Activated T-helper 1 cell treated with anti-CD3 and anti-CD28 coated beads, Interleukin-12 subunit alpha, Interleukin-12 subunit beta, Interleukin-2, Interleukin-4 antibody, amounts not matched to agents 30 ng/mL and 10 ng/mL and 1 ng/mL, durations not matched to agents 14 hours and 24 hours and 36 hours (primary cell): ENCODE data around the gene AP3M1. TPM values are rescaled to one million over a fixed set of nuclear protein-coding genes. Genes with fewer than 3 reads are reported as not detected.
A peak's percentile ranks its signal among the peaks of the same experiment; 100 is the strongest.
"Not testable (repeated sequence)": the region's sequence is repeated elsewhere in the genome, so short reads cannot be mapped to it uniquely, and the experiment has no call there.

Experiments used
- DNase-seq: peaks from one replicate; pipeline ENCODE4 v3.0.0; 2021; ENCODE audit warnings: low spot score
- H3K27ac Mint-ChIP-seq: one replicate; pipeline ENCODE4 v1.8.0; 2021; ENCODE audit warnings: mild to moderate bottlenecking, mixed read lengths
- H3K27me3 Mint-ChIP-seq: one replicate; pipeline ENCODE4 v1.8.0; 2022; ENCODE audit warnings: mild to moderate bottlenecking, moderate library complexity, mixed read lengths; ENCODE audit not compliant: insufficient read depth
- H3K36me3 Mint-ChIP-seq: one replicate; pipeline ENCODE4 v1.8.0; 2021; ENCODE audit warnings: low read depth, mixed read lengths
- H3K4me1 Mint-ChIP-seq: one replicate; pipeline ENCODE4 v1.8.0; 2021; ENCODE audit warnings: low read depth, mixed read lengths
- H3K4me3 Mint-ChIP-seq: one replicate; pipeline ENCODE4 v1.8.0; 2021; ENCODE audit warnings: mild to moderate bottlenecking, moderate library complexity, mixed read lengths
- H3K9me3 Mint-ChIP-seq: one replicate; pipeline ENCODE4 v1.8.0; 2021; ENCODE audit warnings: mixed read lengths
- intact Hi-C: fragments of 100-400 bp; cut with micrococcal nuclease; formaldehyde crosslinking; loops from one replicate; pipeline ENCODE4 v1.15.1; 2024
- total RNA-seq: library from RNA; stranded (reverse); gene quantifications from 2 replicates; pipeline ENCODE4 v1.2.3, GENCODE V29; 2022

Gene AP3M1
- total RNA-seq, 1 donor from 2014 or later: 48.3 TPM

GRCh38 chr10:74151879-74152722, 1.5 kb upstream of the AP3M1 start:
- intact Hi-C loops: loop anchor here (1.0 to 5.0 kb wide), 11 partner anchors 24 to 1082 kb away; partner anchors contain the start of genes KAT6B, SAMD8, SEC24C and VDAC2

DNA sequence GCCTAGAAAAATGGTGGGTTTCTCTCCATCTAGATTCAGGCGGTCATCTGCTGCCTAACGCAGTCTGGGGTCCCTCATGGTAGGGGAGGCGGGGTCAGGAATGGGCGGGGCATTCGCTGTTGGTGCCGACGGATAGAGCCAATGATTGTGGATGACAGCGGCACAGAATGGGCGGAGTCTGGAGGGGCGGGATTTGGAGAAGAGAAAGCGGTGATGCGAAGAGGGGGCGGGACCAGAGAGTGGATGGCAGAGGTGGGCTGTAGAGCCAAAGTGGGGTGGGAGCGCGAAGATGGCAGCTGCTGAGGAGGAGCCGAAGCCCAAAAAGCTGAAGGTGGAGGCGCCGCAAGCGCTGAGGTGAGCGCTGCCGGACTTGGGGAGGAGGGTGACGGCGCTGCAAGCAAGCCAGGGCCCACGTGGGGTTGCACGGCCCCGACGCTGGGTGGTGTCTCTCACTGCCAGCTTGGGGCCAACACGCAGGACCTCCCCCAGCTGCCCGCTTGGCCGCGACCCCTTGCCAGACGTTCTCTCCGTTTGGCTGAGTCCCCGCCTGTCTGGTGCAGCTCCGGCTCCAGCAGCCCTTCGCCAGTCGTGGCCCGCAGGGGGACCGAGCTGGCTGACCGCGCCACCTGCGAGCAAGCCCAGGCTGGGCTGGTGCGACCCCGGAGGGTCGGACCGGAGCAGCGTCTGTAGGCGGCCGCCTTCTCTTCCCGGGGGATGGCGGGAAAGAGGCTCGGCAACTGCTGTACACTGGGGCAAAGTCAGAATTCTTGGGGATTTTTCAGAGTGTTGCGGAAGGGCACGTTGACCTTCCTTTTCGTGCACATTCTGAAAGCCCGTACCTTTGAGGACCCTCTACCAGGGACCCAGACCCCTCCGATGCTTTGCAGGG, 606 bp upstream of the AP3M1 start, which contains the start of gene ADK:
Gene ADK, plus strand, starts transcription at position 232 of the 889 bp plus-strand sequence. Its CDS starts 58 bp downstream, at position 290.
- no peaks in the 10 kb centered on the region for H3K9me3 Mint-ChIP-seq
- intact Hi-C loops: loop anchor here (1.0 to 5.0 kb wide), 12 partner anchors 25 to 1083 kb away; partner anchors contain the start of genes KAT6B, SAMD8, SEC24C and VCL
- H3K27me3 Mint-ChIP-seq: no peaks in the 10 kb centered on the region
- peak; percentile 99 for DNase-seq
- peaks cover 8% of the 10 kb centered on the region for H3K36me3 Mint-ChIP-seq
- peaks cover 29% of the 10 kb centered on the region for H3K4me1 Mint-ChIP-seq
- H3K27ac Mint-ChIP-seq: peak within 1 kb of the TSS; percentile 69
- no peak within 1 kb of the TSS for H3K4me3 Mint-ChIP-seq

More at GRCh38 chr10:74151879-74152722, 1.5 kb upstream of the AP3M1 start:
- no peaks in the 10 kb centered on the region for H3K27me3 Mint-ChIP-seq
- peaks cover 28% of the 10 kb centered on the region for H3K4me1 Mint-ChIP-seq
- peak overlapping the region; percentile 69 for H3K27ac Mint-ChIP-seq
- no peak for DNase-seq
- H3K9me3 Mint-ChIP-seq: no peaks in the 10 kb centered on the region
- peaks cover 5% of the 10 kb centered on the region for H3K36me3 Mint-ChIP-seq
- no peak overlapping the region for H3K4me3 Mint-ChIP-seq

GRCh38 chr10:74146980-74147379, 3.6 kb downstream of the AP3M1 start:
- H3K4me3 Mint-ChIP-seq, H3K9me3 Mint-ChIP-seq, H3K27me3 Mint-ChIP-seq, intact Hi-C loops, H3K27ac Mint-ChIP-seq, DNase-seq: not testable (repeated sequence)
- Mint-ChIP-seq H3K36me3 (peaks cover 12% of the 10 kb centered on the region), H3K4me1 (peaks cover 23% of the 10 kb centered on the region)

- H3K9me3 Mint-ChIP-seq: no peaks in the 10 kb centered on the region
- DNase-seq: no peak
- no peak overlapping the region for H3K4me3 Mint-ChIP-seq
- no peak overlapping the region for H3K27ac Mint-ChIP-seq
- peaks cover 23% of the 10 kb centered on the region for H3K4me1 Mint-ChIP-seq
- H3K36me3 Mint-ChIP-seq: peaks cover 12% of the 10 kb centered on the region
- intact Hi-C loops: no loop called here
- no peaks in the 10 kb centered on the region for H3K27me3 Mint-ChIP-seq
These were observed 5.5 kb downstream of the AP3M1 start for GRCh38 chr10:74145133-74145532.

DNA sequence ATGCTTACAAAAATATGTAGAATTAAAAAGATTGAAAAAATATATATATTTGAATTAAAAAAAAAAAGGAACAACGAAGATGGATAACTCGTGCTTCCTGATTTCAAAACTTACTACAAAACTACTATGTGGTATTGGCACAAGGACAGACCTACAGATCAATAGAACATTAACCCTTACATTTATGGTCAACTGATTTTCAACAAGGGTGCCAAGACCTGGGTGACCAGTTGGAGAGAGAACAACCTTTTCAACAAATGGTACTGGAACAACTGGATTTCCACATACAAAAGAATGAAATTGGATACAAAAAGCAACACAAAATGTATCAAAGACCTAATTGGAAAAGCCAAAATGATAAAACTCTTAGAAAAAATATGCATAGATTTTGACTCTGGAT, 10.1 kb downstream of the AP3M1 start:
- DNase-seq: no peak
- no peaks in the 10 kb centered on the region for H3K27me3 Mint-ChIP-seq
- H3K4me3 Mint-ChIP-seq: no peak overlapping the region
- H3K36me3 Mint-ChIP-seq: peaks cover 17% of the 10 kb centered on the region
- H3K27ac Mint-ChIP-seq: no peak overlapping the region
- no peaks in the 10 kb centered on the region for H3K9me3 Mint-ChIP-seq
- intact Hi-C loops: no loop called here
- H3K4me1 Mint-ChIP-seq: peaks cover 3% of the 10 kb centered on the region

DNA sequence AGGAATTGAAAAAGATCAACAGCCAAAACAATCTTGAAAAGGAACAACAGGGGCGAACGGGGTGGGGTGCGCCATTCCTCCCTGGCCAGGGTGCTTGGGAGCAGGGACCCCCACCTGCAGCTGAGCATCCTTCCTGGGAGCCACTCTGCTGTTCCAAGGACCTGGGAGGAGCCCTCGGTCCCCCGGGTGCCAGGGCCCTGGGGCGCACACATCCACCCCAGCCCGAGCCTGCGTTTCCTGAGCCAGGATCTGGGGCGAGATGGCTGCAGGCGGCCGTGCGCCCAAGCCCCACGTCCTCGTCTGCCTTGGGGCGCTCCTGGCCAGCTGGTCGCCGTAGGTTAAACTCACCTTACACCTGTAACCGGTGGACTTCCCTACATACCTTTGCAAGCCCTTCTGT, 10.6 kb downstream of the AP3M1 start:
- intact Hi-C loops: no loop called here

GRCh38 chr10:74138596-74138995, 12.0 kb downstream of the AP3M1 start:
- H3K4me1 Mint-ChIP-seq, intact Hi-C loops, H3K27ac Mint-ChIP-seq, H3K27me3 Mint-ChIP-seq, H3K4me3 Mint-ChIP-seq, DNase-seq, H3K9me3 Mint-ChIP-seq: not testable (repeated sequence)
- peaks cover 30% of the 10 kb centered on the region for H3K36me3 Mint-ChIP-seq

More for the DNA sequence above, 10.6 kb downstream of the AP3M1 start:
- Mint-ChIP-seq H3K36me3 (peaks cover 19% of the 10 kb centered on the region), H3K4me1 (no peaks in the 10 kb centered on the region), H3K9me3 (no peaks in the 10 kb centered on the region), H3K27me3 (no peaks in the 10 kb centered on the region), H3K4me3 (no peak overlapping the region), H3K27ac (no peak overlapping the region)
- DNase-seq: no peak

- H3K27ac Mint-ChIP-seq: no peak overlapping the region
- H3K9me3 Mint-ChIP-seq: no peaks in the 10 kb centered on the region
- H3K4me3 Mint-ChIP-seq: no peak overlapping the region
- no peaks in the 10 kb centered on the region for H3K4me1 Mint-ChIP-seq
- intact Hi-C loops: no loop called here
- no peak for DNase-seq
- no peaks in the 10 kb centered on the region for H3K27me3 Mint-ChIP-seq
- H3K36me3 Mint-ChIP-seq: peaks cover 33% of the 10 kb centered on the region
These were observed 12.6 kb downstream of the AP3M1 start for GRCh38 chr10:74137992-74138391.

DNA sequence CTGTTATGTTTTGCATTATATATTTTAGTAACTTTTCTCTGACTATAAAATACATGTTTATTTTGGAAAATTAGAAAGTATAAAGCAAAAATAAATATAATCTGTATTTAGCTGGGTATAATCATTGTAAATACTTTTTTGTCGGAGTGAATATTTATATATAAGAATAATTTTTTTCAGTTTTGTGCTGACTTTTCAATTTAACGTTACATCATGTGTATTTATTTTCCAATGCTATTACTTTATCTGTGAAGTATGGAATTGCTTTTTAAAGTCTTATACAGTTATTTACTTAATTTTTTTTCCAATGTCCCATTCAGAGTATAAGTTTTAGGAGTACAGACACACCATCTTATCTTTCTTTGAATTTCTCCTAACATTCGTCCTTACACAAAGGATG, 15.2 kb downstream of the AP3M1 start:
- Mint-ChIP-seq H3K9me3 (no peaks in the 10 kb centered on the region), H3K36me3 (peaks cover 42% of the 10 kb centered on the region), H3K4me3 (no peak overlapping the region), H3K27ac (no peak overlapping the region), H3K27me3 (no peaks in the 10 kb centered on the region), H3K4me1 (no peaks in the 10 kb centered on the region)
- DNase-seq: no peak
- intact Hi-C loops: no loop called here

GRCh38 chr10:74133923-74134820, 16.5 kb downstream of the AP3M1 start:
- Mint-ChIP-seq H3K4me3 (no peak overlapping the region), H3K36me3 (peaks cover 45% of the 10 kb centered on the region), H3K9me3 (no peaks in the 10 kb centered on the region), H3K27ac (peak overlapping the region; percentile 48), H3K27me3 (no peaks in the 10 kb centered on the region), H3K4me1 (no peaks in the 10 kb centered on the region)
- intact Hi-C loops: no loop called here
- DNase-seq: no peak

GRCh38 chr10:74123081-74123480, 27.5 kb downstream of the AP3M1 start:
- no peak for DNase-seq
- intact Hi-C loops: no loop called here
- H3K9me3 Mint-ChIP-seq: no peaks in the 10 kb centered on the region
- peaks cover 55% of the 10 kb centered on the region for H3K36me3 Mint-ChIP-seq
- peak overlapping the region; percentile 52 for H3K27ac Mint-ChIP-seq
- peaks cover 25% of the 10 kb centered on the region for H3K4me1 Mint-ChIP-seq
- H3K27me3 Mint-ChIP-seq: no peaks in the 10 kb centered on the region
- no peak overlapping the region for H3K4me3 Mint-ChIP-seq

- Mint-ChIP-seq H3K36me3 (peaks cover 60% of the 10 kb centered on the region), H3K27ac (no peak overlapping the region), H3K27me3 (no peaks in the 10 kb centered on the region), H3K4me3 (no peak overlapping the region), H3K9me3 (no peaks in the 10 kb centered on the region), H3K4me1 (peaks cover 35% of the 10 kb centered on the region)
- intact Hi-C loops: no loop called here
- DNase-seq: no peak
These were observed 28.6 kb downstream of the AP3M1 start for GRCh38 chr10:74122060-74122459.
